OCI-LY1 (cell line): ENCODE measurements around the gene PRR20B.

ENCODE experiments used
- CTCF ChIP-seq: fragments of 200-600 bp; sonication (generic), shearing (Covaris generic); IDR thresholded peaks from 2 replicates; pipeline ENCODE4 v1.5.1; 2017; ENCODE audit warnings: mild to moderate bottlenecking, antibody characterized with exemption, low read length, moderate library complexity, mixed read lengths
- EZH2 ChIP-seq: fragments of 200-600 bp; sonication (generic), shearing (Covaris generic); IDR thresholded peaks from 2 replicates; pipeline ENCODE4 v1.8.0; 2017; ENCODE audit warnings: borderline replicate concordance, mixed run types, mild to moderate bottlenecking, antibody characterized with exemption, low read length, moderate library complexity, mixed read lengths

GRCh38 chr13:57136093-57136492 lies 11.2 kb upstream of the PRR20B start:
- no peak for TF ChIP-seq CTCF
- TF ChIP-seq EZH2, result no peak
